Spinal cord (tissue), 10 donors: ENCODE results near the gene SERPIND1. TPM values are rescaled to one million over a fixed set of nuclear protein-coding genes. Genes with fewer than 3 reads are reported as not detected.

Experiments
- DNase-seq, 6 donors: peaks; one replicate each; pipeline versions ENCODE4 v3.0.0 to v3.0.0-alpha.2; 2013 to 2015; ENCODE audit warnings: low spot score in 6 of 6, low read depth in 4 of 6
- H3K27ac ChIP-seq: one replicate; pipeline ENCODE4 v1.5.1; 2013; ENCODE audit warnings: low read depth, low read length, control low read depth
- H3K27me3 ChIP-seq: one replicate; pipeline ENCODE4 v1.6.1; 2013; ENCODE audit warnings: low read length; ENCODE audit not compliant: control insufficient read depth, insufficient read depth
- H3K36me3 ChIP-seq: one replicate; pipeline ENCODE4 v1.6.1; 2013; ENCODE audit warnings: low read length; ENCODE audit not compliant: control insufficient read depth, insufficient read depth
- H3K4me1 ChIP-seq: one replicate; pipeline ENCODE4 v1.6.1; 2013; ENCODE audit warnings: low read length; ENCODE audit not compliant: control insufficient read depth, insufficient read depth
- H3K4me3 ChIP-seq: one replicate; pipeline ENCODE4 v1.5.1; 2013; ENCODE audit warnings: low read depth, low read length, control low read depth
- H3K9me3 ChIP-seq: one replicate; pipeline ENCODE4 v1.6.1; 2013; ENCODE audit warnings: low read length; ENCODE audit not compliant: control insufficient read depth, insufficient read depth
- WGBS: methylation state at CpG from one replicate; pipeline ENCODE4 v1.1.5; 2013; ENCODE audit warnings: missing lambda C conversion rate; ENCODE audit not compliant: insufficient coverage; 5-methylcytosine and 5-hydroxymethylcytosine counted together
- polyA plus RNA-seq, 2 donors: library from polyadenylated mRNA; unstranded; fragments of 120-200 nt; gene quantifications; one replicate each; pipeline ENCODE4 v1.2.1, GENCODE V29; 2013; ENCODE audit not compliant: insufficient read length in 2 of 2
- total RNA-seq, 2 donors: library from RNA; depleted of rRNA in 1 of 2; stranded (reverse); fragments of 120-200 nt in 1 of 2; fragments of >200 nt in 1 of 2; gene quantifications; one replicate each; pipeline versions ENCODE4 v1.2.3 to v1.2.4, GENCODE V29; 2013 to 2014
- donor health status: healthy.

SERPIND1 gene
- total and polyA plus RNA-seq, 4 donors, result 9.6 to 201 (median 61.3) TPM

GRCh38 chr22:20745119-20745518 lies 28.8 kb upstream of the SERPIND1 start:
- Histone ChIP-seq H3K27ac (no peak overlapping the region), H3K36me3 (peaks cover 62% of the 10 kb centered on the region), H3K4me1 (peaks cover 6% of the 10 kb centered on the region), H3K4me3 (no peak overlapping the region), H3K27me3 (no peaks in the 10 kb centered on the region), H3K9me3 (peaks cover 4% of the 10 kb centered on the region)
- 80% methylated on average over 1 of the region's 3 CpGs for WGBS
- no peak for DNase-seq

GRCh38 chr22:20746431-20747189 lies 27.3 kb upstream of the SERPIND1 start:
- no peak overlapping the region for H3K27ac ChIP-seq
- peaks cover 69% of the 10 kb centered on the region for H3K36me3 ChIP-seq
- 90% methylated on average over 7 of the region's 9 CpGs for WGBS
- H3K9me3 ChIP-seq, result no peaks in the 10 kb centered on the region
- H3K4me3 ChIP-seq, result no peak overlapping the region
- peaks cover 19% of the 10 kb centered on the region for H3K4me1 ChIP-seq
- no peak for DNase-seq
- no peaks in the 10 kb centered on the region for H3K27me3 ChIP-seq

DNA sequence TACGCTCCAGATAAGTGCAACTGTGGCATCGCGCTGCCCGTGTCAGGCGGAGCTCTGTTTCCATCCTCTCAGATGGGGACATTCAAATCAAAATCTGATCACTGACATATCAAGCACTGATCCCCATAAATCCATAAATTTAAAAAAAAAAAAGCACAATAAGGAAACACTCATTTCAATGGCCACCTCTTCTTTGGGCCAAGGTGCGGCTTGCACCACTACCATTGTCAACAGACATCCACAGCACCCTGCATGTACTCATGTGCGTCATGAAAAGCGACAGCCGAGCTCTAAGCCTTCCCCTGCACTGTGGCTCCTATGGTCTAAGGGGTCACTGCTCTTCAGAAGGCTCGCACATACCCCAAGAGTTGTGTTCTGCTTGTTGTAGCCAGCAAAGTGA lies 26.7 kb upstream of the SERPIND1 start:
- peaks cover 70% of the 10 kb centered on the region for H3K36me3 ChIP-seq
- no peaks in the 10 kb centered on the region for H3K27me3 ChIP-seq
- H3K4me3 ChIP-seq, result no peak overlapping the region
- 96% methylated on average over 10 of the region's 10 CpGs for WGBS
- no peak for DNase-seq
- H3K27ac ChIP-seq, result no peak overlapping the region
- H3K4me1 ChIP-seq, result peaks cover 20% of the 10 kb centered on the region
- H3K9me3 ChIP-seq, result no peaks in the 10 kb centered on the region

DNA sequence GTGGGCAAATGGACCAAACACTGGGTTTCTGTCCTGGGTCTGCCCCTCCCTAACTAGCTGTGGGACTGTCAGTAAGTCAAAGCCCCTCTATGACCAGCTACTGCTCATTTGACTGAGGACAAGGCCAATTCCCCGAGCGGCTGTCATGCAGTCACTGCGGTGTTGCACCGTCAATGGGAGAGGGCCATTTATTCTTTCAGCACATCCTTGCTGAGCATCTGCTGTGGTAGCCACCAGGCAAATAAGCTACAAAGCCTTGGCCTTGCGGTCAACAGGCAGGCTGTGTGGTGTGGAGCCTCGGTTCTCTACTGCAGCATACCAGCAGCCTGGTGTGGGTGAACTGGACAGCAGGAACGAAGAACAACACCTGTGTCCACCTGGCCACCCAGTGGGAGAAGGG lies 25.8 kb upstream of the SERPIND1 start:
- 87% methylated on average over 7 of the region's 7 CpGs for WGBS
- no peak for DNase-seq
- no peaks in the 10 kb centered on the region for H3K9me3 ChIP-seq
- H3K4me1 ChIP-seq, result peaks cover 20% of the 10 kb centered on the region
- no peaks in the 10 kb centered on the region for H3K27me3 ChIP-seq
- no peak overlapping the region for H3K4me3 ChIP-seq
- H3K36me3 ChIP-seq, result peaks cover 63% of the 10 kb centered on the region
- H3K27ac ChIP-seq, result peak overlapping the region; percentile 76

- Histone ChIP-seq H3K27me3 (no peaks in the 10 kb centered on the region), H3K27ac (peak overlapping the region; percentile 76), H3K4me1 (peaks cover 20% of the 10 kb centered on the region), H3K9me3 (no peaks in the 10 kb centered on the region), H3K4me3 (no peak overlapping the region), H3K36me3 (peaks cover 62% of the 10 kb centered on the region)
- 77% methylated on average over 6 of the region's 9 CpGs for WGBS
- peak in 1 of 6 donors; percentile 61 for DNase-seq
These were observed 25.0 kb upstream of the SERPIND1 start for GRCh38 chr22:20748731-20749428.

GRCh38 chr22:20749453-20749852 lies 24.5 kb upstream of the SERPIND1 start:
- Histone ChIP-seq H3K27me3 (no peaks in the 10 kb centered on the region), H3K9me3 (no peaks in the 10 kb centered on the region), H3K27ac (peak overlapping the region; percentile 76), H3K36me3 (peaks cover 63% of the 10 kb centered on the region), H3K4me3 (no peak overlapping the region), H3K4me1 (peaks cover 20% of the 10 kb centered on the region)
- no peak for DNase-seq
- WGBS, result 68% methylated on average over 2 of the region's 3 CpGs

GRCh38 chr22:20750461-20751184 lies 23.3 kb upstream of the SERPIND1 start:
- H3K27me3 ChIP-seq, result no peaks in the 10 kb centered on the region
- peaks cover 20% of the 10 kb centered on the region for H3K4me1 ChIP-seq
- H3K9me3 ChIP-seq, result no peaks in the 10 kb centered on the region
- 68% methylated on average over 8 of the region's 9 CpGs for WGBS
- peak overlapping the region; percentile 57 for H3K27ac ChIP-seq
- peaks cover 55% of the 10 kb centered on the region for H3K36me3 ChIP-seq
- peak in 1 of 6 donors; percentile 44 for DNase-seq
- no peak overlapping the region for H3K4me3 ChIP-seq

- peaks cover 53% of the 10 kb centered on the region for H3K36me3 ChIP-seq
- H3K27me3 ChIP-seq, result no peaks in the 10 kb centered on the region
- WGBS, result 78% methylated on average over 17 of the region's 18 CpGs
- peaks cover 20% of the 10 kb centered on the region for H3K4me1 ChIP-seq
- H3K9me3 ChIP-seq, result no peaks in the 10 kb centered on the region
- no peak overlapping the region for H3K4me3 ChIP-seq
- no peak for DNase-seq
- H3K27ac ChIP-seq, result no peak overlapping the region
These were observed 22.6 kb upstream of the SERPIND1 start for GRCh38 chr22:20751185-20751851.

DNA sequence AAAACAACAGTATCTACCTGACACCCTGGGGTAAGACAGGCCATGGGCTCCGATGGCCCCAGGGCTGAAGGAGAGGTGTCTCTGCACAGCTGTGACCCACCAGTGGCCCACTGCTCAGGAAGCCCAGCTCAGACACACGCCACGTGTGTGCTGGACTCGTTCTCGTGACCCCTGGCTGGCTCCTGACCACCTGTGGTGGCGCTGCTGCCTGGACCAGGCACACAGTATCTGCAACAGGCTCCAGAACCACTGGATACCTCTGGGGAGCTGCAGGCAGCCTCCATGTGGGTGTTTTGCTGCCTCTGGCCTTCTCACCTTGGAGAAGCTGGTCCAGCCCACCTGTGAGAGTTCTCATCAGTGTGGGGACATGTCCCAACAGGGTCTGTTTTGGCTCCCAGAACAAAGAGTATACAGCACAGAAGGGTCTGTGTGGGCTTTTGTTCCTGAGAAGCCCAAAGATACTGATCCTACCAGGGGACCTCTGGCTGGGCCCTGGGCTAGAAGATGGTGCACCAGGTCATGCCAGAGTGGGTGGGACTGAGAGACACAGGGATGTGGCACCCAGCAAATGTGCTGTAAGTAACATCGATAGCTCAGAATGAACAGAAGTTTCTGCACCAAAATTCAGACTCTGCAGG lies 21.7 kb upstream of the SERPIND1 start:
- DNase-seq, result no peak
- Histone ChIP-seq H3K4me3 (no peak overlapping the region), H3K9me3 (no peaks in the 10 kb centered on the region), H3K27ac (no peak overlapping the region), H3K4me1 (peaks cover 20% of the 10 kb centered on the region), H3K27me3 (no peaks in the 10 kb centered on the region), H3K36me3 (peaks cover 49% of the 10 kb centered on the region)
- 87% methylated on average over 7 of the region's 7 CpGs for whole genome bisulfite sequencing
